A549 (cell line): ENCODE data around the gene PRKN. TPM values are rescaled to one million over a fixed set of nuclear protein-coding genes. Genes with fewer than 3 reads are reported as not detected.
A peak's percentile ranks its signal among the peaks of the same experiment; 100 is the strongest.

ENCODE experiments used
- ATAC-seq, 2 experiments: fragments of 200-7000 bp in 1 of 2; fragments of >200 bp in 1 of 2; cut with Nextera tagmentation in 1 of 2; cut with Tn5 transposase in 1 of 2; 3 replicates each; pipeline versions ENCODE4 v1.8.0 to v1.9.1; 2018 to 2020; ENCODE audit warnings: mild to moderate bottlenecking in 1 of 2, moderate library complexity in 1 of 2
- CTCF ChIA-PET: fragments of 300-600 bp; sonication (Branson Sonifier 250); formaldehyde crosslinking; extraction: SDS; loops from one replicate; lab custom pipeline; 2021; ENCODE audit warnings: antibody characterized with exemption, inconsistent platforms; lab: Yijun Ruan, JAX
- POLR2A ChIA-PET: fragments of 350-600 bp; formaldehyde crosslinking; extraction: SDS; loops from one replicate; lab custom pipeline; 2021; ENCODE audit warnings: antibody characterized with exemption, inconsistent platforms; lab: Yijun Ruan, JAX
- DNase-seq, 2 experiments: peaks; one replicate each; pipeline versions ENCODE4 v3.0.0 to v3.0.0-alpha.2; 2011 to 2016; ENCODE audit warnings: low read depth in 1 of 2, low spot score in 1 of 2
- FAIRE-seq: peaks from 2 replicates; lab custom pipeline; 2011; peaks lifted over from hg19 to GRCh38; lab: Jason Lieb, UNC
- H3K27ac ChIP-seq, 2 experiments: fragments of >200 bp; sonication (Bioruptor Twin); formaldehyde crosslinking; 3 replicates each; pipeline ENCODE4 v1.5.1; 2016 to 2017
- H3K4me1 ChIP-seq: fragments of >200 bp; sonication (Bioruptor Twin); formaldehyde crosslinking; 3 replicates; pipeline ENCODE4 v1.6.1; 2016
- H3K4me2 ChIP-seq: fragments of >200 bp; sonication (Bioruptor Twin); formaldehyde crosslinking; 3 replicates; pipeline ENCODE4 v1.6.1; 2016
- H3K4me3 ChIP-seq: fragments of >200 bp; sonication (Bioruptor Twin); formaldehyde crosslinking; 3 replicates; pipeline ENCODE4 v1.5.1; 2016
- H3K9me3 ChIP-seq: fragments of >200 bp; sonication (Bioruptor Twin); formaldehyde crosslinking; 3 replicates; pipeline ENCODE4 v1.6.1; 2016
- CBX2 ChIP-seq: fragments of 200-600 bp; sonication (generic); IDR thresholded peaks from 2 replicates; pipeline ENCODE4 v1.6.1; 2016; ENCODE audit warnings: low read depth, mild to moderate bottlenecking, borderline replicate concordance
- CBX8 ChIP-seq: fragments of 200-600 bp; sonication (generic); IDR thresholded peaks from 2 replicates; pipeline ENCODE4 v1.6.1; 2016
- CHD4 ChIP-seq: fragments of 200-600 bp; sonication (generic); IDR thresholded peaks from 2 replicates; pipeline ENCODE4 v1.6.1; 2016; ENCODE audit warnings: antibody characterized with exemption, mild to moderate bottlenecking, borderline replicate concordance
- EHMT2 ChIP-seq: fragments of 200-600 bp; sonication (generic); IDR thresholded peaks from 2 replicates; pipeline ENCODE4 v1.6.1; 2016; ENCODE audit warnings: antibody characterized with exemption, low read depth, mild to moderate bottlenecking, moderate library complexity
- EP300 ChIP-seq, 2 experiments: fragments of >200 bp; sonication (Bioruptor Twin); formaldehyde crosslinking; IDR thresholded peaks; 2 replicates in 1 of 2; 3 replicates in 1 of 2; pipeline ENCODE4 v1.6.1; 2016 to 2017
- ESRRA ChIP-seq: fragments of 150-350 bp; IDR thresholded peaks from 2 replicates; pipeline ENCODE4 v1.6.1; 2014; ENCODE audit warnings: mild to moderate bottlenecking, low read length, borderline replicate concordance
- FOSL2 ChIP-seq, 2 experiments: fragments of 450-650 bp in 1 of 2; fragments of >200 bp in 1 of 2; sonication (Bioruptor Twin) in 1 of 2; formaldehyde crosslinking; IDR thresholded peaks; 2 replicates each; pipeline versions ENCODE4 v1.5.0 to v1.6.1; 2016 to 2020; ENCODE audit warnings: mild to moderate bottlenecking in 1 of 2, moderate library complexity in 1 of 2
- GATA3 ChIP-seq: IDR thresholded peaks from 2 replicates; pipeline ENCODE4 v1.6.1; 2012; ENCODE audit warnings: borderline replicate concordance
- HDAC2 ChIP-seq: fragments of 200-600 bp; sonication (generic); IDR thresholded peaks from 2 replicates; pipeline ENCODE4 v1.6.1; 2016
- HEYL ChIP-seq: fragments of 250-450 bp; sonication (Bioruptor Pico); IDR thresholded peaks from 2 replicates; pipeline ENCODE4 v1.8.0; 2021; ENCODE audit warnings: mild to moderate bottlenecking, moderate library complexity
- HOXA7 ChIP-seq: fragments of 250-450 bp; sonication (Bioruptor Pico); IDR thresholded peaks from 2 replicates; pipeline ENCODE4 v1.5.0; 2020; ENCODE audit warnings: mild to moderate bottlenecking, moderate library complexity
- KDM5A ChIP-seq: fragments of 200-600 bp; sonication (generic); IDR thresholded peaks from 2 replicates; pipeline ENCODE4 v1.6.1; 2016; ENCODE audit warnings: antibody characterized with exemption, mild to moderate bottlenecking
- NR3C1 ChIP-seq: fragments of >200 bp; sonication (Bioruptor Twin); formaldehyde crosslinking; IDR thresholded peaks from 3 replicates; pipeline ENCODE4 v1.6.1; 2017
- POLR2A ChIP-seq: IDR thresholded peaks from 2 replicates; pipeline ENCODE4 v1.6.1; 2012; ENCODE audit warnings: mild to moderate bottlenecking, low read length
- POLR2AphosphoS2 ChIP-seq: conservative IDR thresholded peaks from 2 replicates; pipeline ENCODE4 v1.6.1; 2012; ENCODE audit warnings: low read length, improper control_type of control experiment, inconsistent platforms
- RAD21 ChIP-seq, 2 experiments: fragments of >200 bp in 1 of 2; sonication (Bioruptor Twin) in 1 of 2; formaldehyde crosslinking in 1 of 2; IDR thresholded peaks in 1 of 2; conservative IDR thresholded peaks in 1 of 2; 2 replicates in 1 of 2; 3 replicates in 1 of 2; pipeline ENCODE4 v1.6.1; 2012 to 2018; ENCODE audit warnings: inconsistent platforms in 1 of 2
- RCOR1 ChIP-seq: fragments of 150-350 bp; IDR thresholded peaks from 2 replicates; pipeline ENCODE4 v1.6.1; 2014; ENCODE audit warnings: antibody characterized with exemption, low read length, low read depth
- RNF2 ChIP-seq: fragments of 200-600 bp; sonication (generic); IDR thresholded peaks from 2 replicates; pipeline ENCODE4 v1.6.1; 2016; ENCODE audit warnings: low read depth, mild to moderate bottlenecking, antibody characterized with exemption, moderate library complexity, borderline replicate concordance
- SMC3 ChIP-seq: fragments of >200 bp; sonication (Bioruptor Twin); formaldehyde crosslinking; IDR thresholded peaks from 3 replicates; pipeline ENCODE4 v1.6.1; 2018; ENCODE audit warnings: inconsistent platforms
- TP53 ChIP-seq: fragments of 250-450 bp; sonication (Bioruptor Pico); IDR thresholded peaks from 2 replicates; pipeline ENCODE4 v1.5.0; 2021; ENCODE audit warnings: mild to moderate bottlenecking, moderate library complexity
- ZFP36 ChIP-seq: fragments of 450-650 bp; IDR thresholded peaks from 2 replicates; pipeline ENCODE4 v1.6.1; 2014; ENCODE audit warnings: borderline replicate concordance; ENCODE audit not compliant: partially characterized antibody
- ZSCAN20 ChIP-seq: fragments of 250-450 bp; sonication (Bioruptor Pico); IDR thresholded peaks from 2 replicates; pipeline ENCODE4 v1.8.0; 2022; ENCODE audit warnings: mild to moderate bottlenecking, moderate library complexity
- WGBS: methylation state at CpG from one replicate; pipeline ENCODE4 v1.1.6; 2017; ENCODE audit errors: missing lambda C conversion rate; 5-methylcytosine and 5-hydroxymethylcytosine counted together
- polyA plus RNA-seq, 4 experiments: library from polyadenylated mRNA; depleted of rRNA in 3 of 4; stranded (reverse); fragments of >200 nt; fragmentation: RNase III in 1 of 4; extraction: RNeasy Plus Mini Kit Qiagen cat#74134 plus additional on column Dnase treatment in 1 of 4; gene quantifications; 2 replicates in 3 of 4; 3 replicates in 1 of 4; pipeline ENCODE4 v1.2.3, GENCODE V29; 2011 to 2017
- TF ChIP-seq, protein P1 (sequence below): fragments of >200 bp; sonication (Bioruptor Twin); formaldehyde crosslinking; IDR thresholded peaks from 3 replicates; pipeline ENCODE4 v1.6.1; 2016
- TF ChIP-seq, protein P2 (sequence below): fragments of >200 bp; sonication (Bioruptor Twin); formaldehyde crosslinking; IDR thresholded peaks from 3 replicates; pipeline ENCODE4 v1.5.1; 2016
- TF ChIP-seq, protein P3 (sequence below): fragments of 250-450 bp; sonication (Bioruptor Pico); IDR thresholded peaks from 2 replicates; pipeline ENCODE4 v1.5.0; 2020; ENCODE audit warnings: low read depth, mild to moderate bottlenecking, moderate library complexity

The PRKN gene
- polyA plus RNA-seq, 2 of the 4 experiments (the other 2 are of a cell fraction) = 0.36 to 0.39 TPM

DNA sequence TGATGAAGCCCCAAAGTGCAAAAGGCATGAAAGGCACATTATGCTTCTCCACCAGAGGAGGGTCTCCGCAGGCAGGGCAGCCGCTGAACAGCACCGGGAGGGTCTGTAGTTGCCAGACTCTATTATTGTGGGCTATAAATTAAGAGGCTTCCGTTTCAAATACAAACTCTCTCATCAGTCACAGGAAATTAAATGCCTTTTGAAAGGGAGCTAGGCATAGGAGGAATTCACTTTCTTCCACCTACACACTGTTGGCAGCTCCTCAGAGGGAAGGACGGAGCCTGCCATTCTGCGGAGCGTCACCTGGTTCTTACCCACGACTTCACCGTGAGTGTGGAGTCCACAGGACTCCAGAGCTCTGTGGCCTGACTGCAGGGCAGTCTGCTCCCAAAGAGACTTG, 1312.9 kb downstream of the PRKN start:
- ATAC-seq = no peak
- TF ChIP-seq CHD4 (no peak), EP300 (IDR thresholded peaks at IDR 0.05) (no peak), RAD21 (conservative IDR thresholded peaks at IDR 0.05 in 1 of 2, IDR thresholded peaks at IDR 0.05 in 1 of 2) (no peak), NR3C1 (no peak)
- Histone ChIP-seq H3K4me2 (no peak overlapping the region), H3K9me3 (no peaks in the 10 kb centered on the region; the same call in 2 of the 3 replicates), H3K4me3 (no peak overlapping the region), H3K4me1 (peaks cover 7% of the 10 kb centered on the region; the same call in 2 of the 3 replicates), H3K27ac (peak overlapping the region in 1 of 2 experiments; percentile 66; a peak in 3 of 6 replicates)
- POLR2A ChIA-PET = no interaction called here
- 74% methylated on average over 9 of the region's 9 CpGs for WGBS
- no peak for DNase-seq
- CTCF ChIA-PET = interaction anchor here (1.2 to 7.0 kb wide), 3 partner anchors 21 to 84 kb away, joined by 3 to 48 read pairs (median 3); no protein-coding TSS in a partner anchor
- no peak for FAIRE-seq

GRCh38 chr6:161414180-161414579, 1313.4 kb downstream of the PRKN start:
- CTCF ChIA-PET = interaction anchor here (1.2 to 7.0 kb wide), 2 partner anchors 71 to 84 kb away, joined by 3 to 48 read pairs; no protein-coding TSS in a partner anchor
- TF ChIP-seq RNF2 = no peak
- TF ChIP-seq, all 56 proteins: peak for 0
- Histone ChIP-seq H3K4me1 (peaks cover 7% of the 10 kb centered on the region; the same call in 2 of the 3 replicates), H3K27ac (peak overlapping the region in 1 of 2 experiments; percentile 66; a peak in 2 of 6 replicates), H3K4me3 (no peak overlapping the region), H3K9me3 (no peaks in the 10 kb centered on the region; the same call in 2 of the 3 replicates), H3K4me2 (no peak overlapping the region)
- POLR2A ChIA-PET = no interaction called here
- no peak for DNase-seq
- FAIRE-seq = no peak
- ATAC-seq = no peak
- WGBS = 75% methylated on average over 10 of the region's 11 CpGs

- H3K27ac ChIP-seq = peak overlapping the region in 1 of 2 experiments; percentile 66; a peak in 2 of 6 replicates
- no peak overlapping the region for H3K4me3 ChIP-seq
- CTCF ChIA-PET = interaction anchor here (1.1 to 1.6 kb wide), 3 partner anchors 19 to 40 kb away, joined by 3 to 4 read pairs (median 3); no protein-coding TSS in a partner anchor
- no peak for TF ChIP-seq KDM5A
- TF ChIP-seq ESRRA = no peak
- no peak for TF ChIP-seq FOSL2 (IDR thresholded peaks at IDR 0.05)
- no peak for TF ChIP-seq FOSL2 (CRISPR knock-in tag; IDR thresholded peaks at IDR 0.05)
- TF ChIP-seq HDAC2 = no peak
- no peak for TF ChIP-seq HEYL (CRISPR knock-in tag)
- no peak for TF ChIP-seq TP53 (CRISPR knock-in tag)
- no peak for TF ChIP-seq SMC3
- TF ChIP-seq CBX2 = no peak
- TF ChIP-seq, protein P1, sequence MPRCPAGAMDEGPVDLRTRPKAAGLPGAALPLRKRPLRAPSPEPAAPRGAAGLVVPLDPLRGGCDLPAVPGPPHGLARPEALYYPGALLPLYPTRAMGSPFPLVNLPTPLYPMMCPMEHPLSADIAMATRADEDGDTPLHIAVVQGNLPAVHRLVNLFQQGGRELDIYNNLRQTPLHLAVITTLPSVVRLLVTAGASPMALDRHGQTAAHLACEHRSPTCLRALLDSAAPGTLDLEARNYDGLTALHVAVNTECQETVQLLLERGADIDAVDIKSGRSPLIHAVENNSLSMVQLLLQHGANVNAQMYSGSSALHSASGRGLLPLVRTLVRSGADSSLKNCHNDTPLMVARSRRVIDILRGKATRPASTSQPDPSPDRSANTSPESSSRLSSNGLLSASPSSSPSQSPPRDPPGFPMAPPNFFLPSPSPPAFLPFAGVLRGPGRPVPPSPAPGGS = no peak
- TF ChIP-seq HOXA7 (CRISPR knock-in tag) = no peak
- TF ChIP-seq EHMT2 = no peak
- POLR2A ChIA-PET = no interaction called here
- DNase-seq = no peak
- ATAC-seq = no peak
- no peak overlapping the region for H3K4me2 ChIP-seq
- WGBS = 72% methylated on average over 4 of the region's 9 CpGs
- H3K4me1 ChIP-seq = peaks cover 7% of the 10 kb centered on the region; the same call in 2 of the 3 replicates
- no peaks in the 10 kb centered on the region; the same call in 2 of the 3 replicates for H3K9me3 ChIP-seq
- no peak for FAIRE-seq
Observed at GRCh38 chr6:161413355-161413771, 1314.2 kb downstream of the PRKN start.

DNA sequence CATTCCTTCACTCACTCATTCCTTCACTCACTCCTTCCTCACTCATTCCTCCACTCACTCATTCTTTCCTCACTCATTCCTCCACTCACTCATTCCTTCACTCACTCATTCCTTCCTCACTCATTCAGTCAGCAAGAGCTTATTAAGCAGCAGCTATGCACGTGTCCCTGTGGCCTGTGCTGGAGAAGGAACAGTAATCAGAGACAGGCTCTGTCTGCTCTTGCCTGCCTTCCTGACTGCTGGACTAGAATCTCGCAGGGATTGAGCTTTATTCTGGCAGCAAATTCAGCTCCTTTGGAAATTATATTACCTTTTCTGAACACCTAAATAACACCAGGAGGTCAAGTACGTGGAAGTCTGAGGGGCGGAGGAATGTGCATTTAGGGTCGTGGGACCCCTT, 1314.8 kb downstream of the PRKN start:
- H3K27ac ChIP-seq = no peak overlapping the region
- POLR2A ChIA-PET = no interaction called here

More for the DNA sequence above, 1314.8 kb downstream of the PRKN start:
- no peak for TF ChIP-seq CBX8
- no peak for TF ChIP-seq ZFP36
- TF ChIP-seq HDAC2 = no peak
- TF ChIP-seq POLR2AphosphoS2 = no peak
- TF ChIP-seq, protein P2, sequence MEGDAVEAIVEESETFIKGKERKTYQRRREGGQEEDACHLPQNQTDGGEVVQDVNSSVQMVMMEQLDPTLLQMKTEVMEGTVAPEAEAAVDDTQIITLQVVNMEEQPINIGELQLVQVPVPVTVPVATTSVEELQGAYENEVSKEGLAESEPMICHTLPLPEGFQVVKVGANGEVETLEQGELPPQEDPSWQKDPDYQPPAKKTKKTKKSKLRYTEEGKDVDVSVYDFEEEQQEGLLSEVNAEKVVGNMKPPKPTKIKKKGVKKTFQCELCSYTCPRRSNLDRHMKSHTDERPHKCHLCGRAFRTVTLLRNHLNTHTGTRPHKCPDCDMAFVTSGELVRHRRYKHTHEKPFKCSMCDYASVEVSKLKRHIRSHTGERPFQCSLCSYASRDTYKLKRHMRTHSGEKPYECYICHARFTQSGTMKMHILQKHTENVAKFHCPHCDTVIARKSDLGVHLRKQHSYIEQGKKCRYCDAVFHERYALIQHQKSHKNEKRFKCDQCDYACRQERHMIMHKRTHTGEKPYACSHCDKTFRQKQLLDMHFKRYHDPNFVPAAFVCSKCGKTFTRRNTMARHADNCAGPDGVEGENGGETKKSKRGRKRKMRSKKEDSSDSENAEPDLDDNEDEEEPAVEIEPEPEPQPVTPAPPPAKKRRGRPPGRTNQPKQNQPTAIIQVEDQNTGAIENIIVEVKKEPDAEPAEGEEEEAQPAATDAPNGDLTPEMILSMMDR = no peak
- TF ChIP-seq, protein P3, sequence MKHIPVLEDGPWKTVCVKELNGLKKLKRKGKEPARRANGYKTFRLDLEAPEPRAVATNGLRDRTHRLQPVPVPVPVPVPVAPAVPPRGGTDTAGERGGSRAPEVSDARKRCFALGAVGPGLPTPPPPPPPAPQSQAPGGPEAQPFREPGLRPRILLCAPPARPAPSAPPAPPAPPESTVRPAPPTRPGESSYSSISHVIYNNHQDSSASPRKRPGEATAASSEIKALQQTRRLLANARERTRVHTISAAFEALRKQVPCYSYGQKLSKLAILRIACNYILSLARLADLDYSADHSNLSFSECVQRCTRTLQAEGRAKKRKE (CRISPR knock-in tag) = no peak
- no peak for TF ChIP-seq POLR2A
- TF ChIP-seq HOXA7 (CRISPR knock-in tag) = no peak
- TF ChIP-seq, protein P1 = no peak
- no peak for TF ChIP-seq GATA3
- TF ChIP-seq SMC3 = no peak
- no peak for TF ChIP-seq KDM5A
- no peak for TF ChIP-seq ZSCAN20
- TF ChIP-seq RCOR1 = no peak
- CTCF ChIA-PET = interaction anchor here (1.1 to 1.6 kb wide), 3 partner anchors 18 to 39 kb away, joined by 3 to 4 read pairs (median 3); no protein-coding TSS in a partner anchor
- H3K4me2 ChIP-seq = no peak overlapping the region
- DNase-seq = no peak
- ATAC-seq = no peak
- H3K4me1 ChIP-seq = peaks cover 2% of the 10 kb centered on the region; the same call in 1 of the 3 replicates
- FAIRE-seq = no peak
- H3K9me3 ChIP-seq = no peaks in the 10 kb centered on the region; the same call in 2 of the 3 replicates
- 68% methylated on average over 5 of the region's 5 CpGs for WGBS
- no peak overlapping the region for H3K4me3 ChIP-seq
